ENCODE results near the gene SERPINE3.

SERPINE3 gene

DNA sequence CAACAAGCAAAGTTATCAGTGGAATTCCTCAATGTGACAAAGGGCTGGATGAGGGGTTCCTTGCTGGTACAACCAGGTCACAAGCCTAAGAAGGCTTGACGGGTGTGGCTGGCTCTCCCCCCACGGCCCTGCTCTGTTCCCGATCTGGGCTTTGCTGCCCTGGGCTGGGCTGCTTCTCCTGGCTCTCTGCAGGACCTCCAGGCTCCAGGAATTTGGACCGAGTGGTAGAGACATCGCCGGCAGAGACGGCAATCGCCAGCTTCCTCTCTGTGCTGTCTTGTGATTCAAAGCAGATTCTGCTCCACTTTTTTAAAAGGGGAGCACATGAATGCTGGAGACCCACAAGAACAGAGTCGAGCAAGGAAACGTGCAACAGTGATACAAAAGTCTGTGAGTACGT, at the start of gene SERPINE3:
Gene SERPINE3, plus strand, starts transcription at position 338 of the 400 bp plus-strand sequence. CDS start 1,401 bp downstream, outside the sequence.
- DNase-seq (ENCODE audit: low read depth), result no peak

DNA sequence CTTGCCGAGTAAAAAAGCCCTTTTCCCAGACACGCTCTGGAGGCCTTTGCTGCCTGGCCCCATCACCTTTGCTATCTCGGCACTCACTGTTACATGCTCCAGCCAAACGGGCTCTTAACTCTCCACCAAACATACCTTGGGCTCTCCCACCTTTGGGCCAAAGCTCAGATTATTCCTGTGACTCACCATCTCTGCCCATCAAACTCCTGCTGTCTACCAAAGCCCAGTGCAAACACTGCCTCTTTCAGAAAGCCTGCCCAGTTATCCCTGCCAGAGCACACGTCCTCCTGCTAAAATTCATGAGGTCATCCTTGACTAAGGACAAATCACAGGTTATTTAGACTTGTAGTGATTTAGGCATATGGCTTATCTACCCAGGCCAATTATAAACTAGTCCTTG, 48.1 kb upstream of the SERPINE3 start:
- DNase-seq (ENCODE audit: low read depth), result no peak

DNA sequence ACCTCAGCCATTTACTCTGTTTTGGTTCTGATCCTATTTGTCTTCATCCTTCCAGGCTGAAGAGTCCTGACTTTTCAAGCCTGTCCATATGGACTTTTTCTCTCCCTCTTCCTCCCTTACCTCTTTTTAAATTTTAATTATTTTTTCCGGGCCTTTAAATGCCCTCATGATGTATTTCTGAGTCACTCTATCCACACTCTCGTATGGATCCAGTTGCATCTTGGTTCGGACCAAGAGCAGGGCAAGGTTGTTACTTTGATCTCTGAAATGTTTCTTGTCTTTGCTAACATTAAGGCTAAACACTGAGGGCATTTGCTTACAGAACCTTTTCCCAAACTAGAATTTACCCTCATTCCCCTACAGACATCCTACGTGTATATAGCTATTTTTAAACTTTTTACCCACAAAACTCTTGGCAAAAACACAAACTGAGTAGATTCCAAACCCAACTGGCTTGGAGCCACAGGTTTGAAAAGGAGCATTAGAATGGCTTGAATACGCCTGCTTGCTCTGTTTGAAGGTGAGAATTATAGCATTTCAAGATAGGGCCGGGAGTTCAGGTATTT, 47.4 kb upstream of the SERPINE3 start:
- DNase-seq (ENCODE audit: low read depth), result no peak

DNA sequence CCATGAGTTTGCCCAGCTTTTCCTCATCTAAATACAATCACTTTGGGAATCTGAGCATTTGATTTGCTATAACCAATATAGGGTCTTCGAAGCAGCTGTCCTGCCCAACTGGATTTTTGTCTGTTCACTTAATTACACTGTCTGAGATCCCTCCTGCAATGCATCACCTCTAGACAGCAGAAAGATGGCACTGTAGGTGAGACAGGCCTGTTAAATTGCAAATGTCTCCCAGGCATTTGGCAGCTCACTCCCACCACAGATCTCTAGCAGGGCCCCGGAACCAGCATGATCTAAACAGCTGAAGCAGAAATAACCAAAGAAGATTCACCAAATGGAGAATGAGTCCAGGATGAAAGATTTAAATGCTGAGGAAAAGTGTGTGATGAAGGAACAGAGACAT, 41.9 kb upstream of the SERPINE3 start:
- DNase-seq (ENCODE audit: low read depth), result no peak

DNA sequence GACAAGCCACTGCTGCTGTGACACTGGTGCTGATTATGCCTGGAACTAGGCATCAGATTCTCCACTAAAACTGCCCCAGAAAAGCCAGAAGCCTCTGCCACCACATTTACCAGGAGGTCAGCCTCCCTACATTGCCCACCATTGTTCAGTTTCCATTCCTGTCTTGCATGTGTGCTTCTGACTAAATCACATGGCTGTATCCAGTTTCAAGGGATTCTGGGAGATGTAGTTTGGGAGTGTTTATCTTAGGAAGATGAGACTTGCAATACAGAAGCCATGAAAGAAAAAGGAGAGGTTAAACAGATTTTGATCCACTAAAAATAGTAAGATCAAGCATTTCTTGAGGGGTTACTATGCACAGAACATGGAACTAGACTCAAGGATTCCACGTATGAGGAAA, 40.7 kb upstream of the SERPINE3 start:
- DNase-seq (ENCODE audit: low read depth), result no peak

DNA sequence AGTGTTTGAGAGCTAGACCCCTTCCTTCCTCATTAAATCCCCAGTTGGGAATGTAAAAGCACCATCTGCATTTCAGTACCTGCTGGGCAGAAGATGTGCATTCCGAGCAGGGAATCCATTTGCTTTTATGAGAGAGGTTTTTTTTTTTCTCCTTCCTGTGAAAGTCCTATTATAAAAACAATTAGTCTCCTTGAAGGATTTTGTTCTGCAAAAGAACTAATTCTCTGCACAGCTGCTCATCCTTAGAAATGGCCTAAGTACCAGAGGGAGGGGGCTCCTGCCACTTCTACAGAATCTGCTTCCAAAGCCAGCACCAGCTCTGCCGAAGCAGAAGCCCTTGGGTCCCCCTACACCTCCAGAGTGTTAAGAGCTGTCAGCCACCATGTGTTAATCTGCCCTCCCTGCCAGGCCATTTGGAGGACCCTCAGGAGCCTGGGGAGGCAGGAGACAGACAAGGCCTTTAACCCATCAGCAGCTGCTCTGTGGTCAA, 36.4 kb upstream of the SERPINE3 start:
- no peak for DNase-seq (ENCODE audit: low read depth)

DNA sequence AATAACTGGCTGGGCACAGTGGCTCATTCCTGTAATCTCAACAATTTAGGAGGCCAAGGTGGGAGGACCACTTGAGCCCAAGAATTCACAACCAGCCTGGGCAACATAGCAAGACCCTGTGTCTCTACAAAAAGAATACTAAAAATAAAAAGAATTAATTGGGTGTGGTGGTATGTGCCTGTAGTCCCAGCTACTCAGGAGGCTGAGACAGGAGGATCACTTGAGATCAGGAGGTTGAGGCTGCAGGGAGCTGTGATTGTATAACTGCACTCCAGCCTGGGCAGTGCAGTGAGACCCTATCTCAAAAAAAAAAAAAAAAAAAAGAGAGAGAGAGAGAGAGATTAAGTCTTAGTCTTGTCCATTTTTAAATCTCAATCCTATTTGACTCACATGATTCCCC, 35.6 kb upstream of the SERPINE3 start:
- no peak for DNase-seq (ENCODE audit: low read depth)

DNA sequence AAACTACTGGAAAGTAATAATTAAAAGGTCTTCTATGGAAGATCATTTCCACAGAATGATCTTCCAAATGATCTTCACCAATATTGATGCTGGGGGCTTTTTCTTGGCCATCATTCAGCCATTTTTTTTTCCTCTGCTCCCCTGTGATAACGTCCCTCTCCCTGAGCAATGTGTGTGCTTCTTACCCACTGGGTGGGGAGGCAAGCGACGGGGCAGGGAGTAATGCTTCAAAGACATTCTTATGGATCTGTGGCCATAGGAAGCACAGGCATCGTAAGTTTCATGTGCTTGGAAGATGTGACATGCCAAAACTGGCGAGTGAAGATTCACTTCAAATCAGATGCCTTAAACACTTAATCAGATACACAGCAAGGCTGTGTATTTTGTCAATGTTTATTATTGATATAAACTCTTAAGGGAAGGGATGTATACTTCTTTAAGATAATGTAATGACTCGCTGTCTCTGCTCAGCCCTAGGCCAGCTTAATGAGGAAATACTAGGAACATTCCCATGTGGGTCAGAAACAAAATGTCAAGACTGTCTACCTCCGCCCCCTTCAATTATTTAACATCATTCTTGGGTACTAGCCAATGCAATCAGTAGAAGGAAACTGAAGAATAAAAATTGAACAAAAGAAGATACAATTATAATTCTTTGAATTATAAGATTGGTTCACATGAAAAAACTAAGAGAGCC, 34.1 kb upstream of the SERPINE3 start:
- no peak for DNase-seq (ENCODE audit: low read depth)

DNA sequence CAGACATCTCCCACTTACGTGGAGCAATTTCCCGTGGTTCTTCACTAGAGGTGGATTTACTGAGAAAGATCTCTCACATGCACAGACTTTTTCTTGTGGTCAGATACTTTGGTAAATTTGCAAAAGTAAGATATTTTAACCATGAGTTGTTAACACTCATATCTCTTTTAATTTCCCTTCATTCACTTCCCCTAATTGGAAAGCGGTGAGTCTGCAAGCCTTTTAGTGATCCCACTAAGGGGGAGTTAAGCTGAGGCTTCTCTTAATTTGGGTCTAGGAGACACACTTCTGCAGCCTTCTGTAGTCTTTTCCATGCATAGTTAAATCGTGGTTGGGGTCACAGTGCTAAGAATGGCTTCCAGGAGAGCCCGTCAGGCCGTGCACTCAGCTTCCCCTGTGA, 30.7 kb upstream of the SERPINE3 start:
- DNase-seq (ENCODE audit: low read depth), result no peak

DNA sequence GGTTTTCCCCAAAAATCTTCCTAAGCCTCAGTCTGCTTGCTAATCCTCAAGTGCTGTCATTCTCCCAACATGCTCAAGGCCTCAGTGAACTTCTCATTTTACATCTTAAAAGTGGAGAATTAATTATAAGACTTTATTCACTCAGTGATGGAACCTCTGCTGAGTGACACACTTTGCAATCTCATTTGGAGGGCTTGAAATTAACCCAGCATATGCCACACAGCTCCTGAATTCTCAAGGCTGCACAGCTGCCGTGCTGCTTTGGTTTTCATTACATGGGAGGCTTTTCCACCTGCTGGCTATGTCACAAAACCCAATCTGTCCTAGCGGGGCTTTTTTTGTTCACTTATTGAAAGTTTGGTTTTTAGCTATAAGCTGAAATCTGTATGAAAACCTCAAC, 28.3 kb upstream of the SERPINE3 start:
- no peak for DNase-seq (ENCODE audit: low read depth)

DNA sequence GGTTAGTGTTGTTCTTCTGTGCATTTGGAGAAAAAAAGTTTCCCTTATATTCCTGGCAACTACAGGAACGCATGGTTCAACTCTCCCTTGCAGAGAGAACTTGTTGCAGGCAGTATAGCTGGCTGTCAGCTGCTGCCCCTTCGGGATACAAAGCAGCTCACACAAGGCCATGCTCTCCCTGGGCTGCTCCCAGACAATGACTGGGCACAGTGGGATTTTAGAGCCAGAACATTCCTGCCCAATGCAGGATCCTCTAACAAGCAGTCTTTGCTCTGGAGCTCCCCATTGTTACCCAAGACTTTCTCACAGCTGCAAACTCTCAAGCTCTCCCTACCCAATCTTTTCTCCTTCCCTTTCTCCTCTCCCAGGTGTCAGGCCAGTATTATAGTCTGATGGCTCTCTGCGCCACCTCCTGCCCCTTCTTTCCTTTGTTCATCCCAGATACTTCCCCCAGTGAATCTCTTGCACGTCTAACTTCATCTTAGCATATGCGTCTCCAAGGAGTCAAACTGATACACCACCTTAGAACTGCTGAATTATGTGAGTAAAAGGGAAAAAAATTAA, 27.5 kb upstream of the SERPINE3 start:
- no peak for DNase-seq (ENCODE audit: low read depth)

DNA sequence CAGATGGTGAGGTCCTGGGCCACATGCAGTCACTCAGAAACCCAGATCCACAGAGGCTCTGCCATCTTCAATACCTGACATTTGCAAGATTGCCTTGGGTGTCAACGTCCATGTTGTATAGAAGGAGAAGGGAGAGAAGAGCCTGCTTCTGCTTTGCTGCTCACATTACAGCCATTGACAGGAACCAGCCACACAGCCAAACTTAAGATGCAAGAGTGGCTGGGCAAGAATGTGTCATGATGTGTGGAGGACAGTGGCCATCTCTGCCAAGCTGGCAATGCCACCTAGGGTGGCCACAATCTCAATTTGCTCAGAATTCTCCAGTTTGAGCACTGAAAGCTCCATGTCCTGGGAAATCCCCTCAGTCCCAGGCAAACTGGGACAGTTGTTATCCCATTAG, 25.9 kb upstream of the SERPINE3 start:
- no peak for DNase-seq (ENCODE audit: low read depth)

DNA sequence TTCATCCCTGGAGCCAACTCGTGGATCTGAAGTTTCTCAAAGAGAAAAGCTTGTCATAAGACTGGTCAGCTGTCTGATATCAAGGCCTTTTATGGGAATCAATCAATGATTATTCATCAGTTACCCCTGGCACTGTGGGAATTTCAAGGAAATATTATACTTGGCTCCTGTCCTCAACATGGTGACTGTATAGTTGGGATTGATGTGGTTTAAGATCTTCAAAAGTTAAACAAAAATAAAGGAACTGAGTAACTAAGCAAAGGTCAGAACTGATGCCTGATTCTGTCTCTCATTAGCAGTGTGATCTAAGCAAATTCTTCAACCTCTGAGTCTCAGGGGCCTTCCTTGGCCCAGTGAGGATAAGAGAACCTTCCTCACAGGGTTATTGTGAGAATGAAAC, 22.2 kb upstream of the SERPINE3 start:
- DNase-seq (ENCODE audit: low read depth), result no peak

DNA sequence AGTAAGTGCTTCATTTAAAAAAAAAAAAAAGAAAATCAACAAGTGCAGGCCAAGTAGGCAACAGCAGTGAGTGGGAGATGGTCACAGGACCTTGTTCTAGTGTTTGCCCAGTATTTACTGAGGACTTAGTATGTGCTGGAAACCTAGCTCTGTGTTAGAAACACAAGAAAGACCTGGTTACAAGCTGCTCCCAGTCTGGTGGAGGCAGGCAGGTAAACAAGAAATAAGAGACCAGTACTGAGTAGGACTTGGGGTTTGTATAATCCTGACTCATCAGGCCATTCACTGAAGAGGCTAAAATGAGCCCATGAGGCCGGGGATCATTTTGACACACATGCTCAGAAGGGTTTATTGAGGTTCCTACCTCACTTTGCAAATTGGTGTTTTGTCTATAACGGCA, 21.5 kb upstream of the SERPINE3 start:
- DNase-seq (ENCODE audit: low read depth), result no peak

DNA sequence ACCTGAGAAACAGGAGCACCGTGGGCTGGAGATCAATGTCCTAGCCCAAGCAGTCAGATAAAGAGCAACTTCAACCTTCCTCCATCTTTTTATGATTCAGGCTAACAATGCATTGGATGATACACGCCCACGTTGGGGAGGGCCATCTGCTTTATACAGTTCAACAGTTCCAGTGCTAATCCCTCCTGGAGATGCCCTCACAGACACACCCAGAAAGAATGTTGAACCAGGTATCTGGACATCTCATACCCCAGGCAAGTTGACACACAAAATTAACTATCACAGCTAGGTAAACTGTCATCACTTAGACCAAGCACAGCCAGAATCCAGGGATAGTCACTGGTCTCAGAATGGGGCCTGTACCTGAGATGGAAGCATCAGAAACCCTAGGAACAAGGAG, 20.6 kb upstream of the SERPINE3 start:
- DNase-seq (ENCODE audit: low read depth), result no peak

DNA sequence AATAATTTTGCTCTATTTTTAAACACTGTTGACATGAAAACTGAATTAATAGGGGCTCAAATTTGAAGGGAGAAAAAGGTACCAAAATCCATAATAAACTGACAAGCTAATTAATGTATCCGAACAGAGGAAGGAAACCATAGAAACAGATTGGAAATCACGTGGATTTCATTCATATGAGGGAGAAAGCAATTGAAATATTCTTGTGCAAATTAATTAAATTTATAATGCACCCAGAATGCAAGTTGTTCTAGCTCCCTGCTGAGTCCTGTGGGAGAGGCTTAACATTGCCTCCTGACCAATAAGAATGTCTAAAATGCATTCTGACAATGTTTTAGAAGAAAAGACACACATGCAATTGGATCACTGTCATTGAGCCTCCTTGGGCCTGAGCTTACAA, 17.7 kb upstream of the SERPINE3 start:
- no peak for DNase-seq (ENCODE audit: low read depth)

DNA sequence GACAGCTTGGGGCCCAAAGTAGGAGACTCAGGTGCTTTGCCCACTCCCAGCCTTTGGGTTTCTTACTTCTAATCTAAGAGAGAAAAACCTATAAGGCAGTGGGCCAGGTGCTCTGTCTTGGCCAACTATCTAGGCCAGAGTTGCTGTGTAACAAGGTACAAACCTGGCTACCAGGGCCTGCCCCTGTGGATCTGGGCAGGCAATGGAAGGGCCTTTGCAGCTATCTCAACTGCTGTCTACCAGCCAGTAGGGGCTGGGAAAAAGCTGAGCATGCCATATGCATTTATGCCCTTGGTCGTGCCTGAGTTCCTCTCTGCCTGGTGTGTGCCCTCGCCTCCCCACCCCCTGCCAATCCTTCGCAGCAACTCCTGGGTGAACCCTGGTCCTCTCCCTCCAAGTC, 16.7 kb upstream of the SERPINE3 start:
- DNase-seq (ENCODE audit: low read depth), result no peak

DNA sequence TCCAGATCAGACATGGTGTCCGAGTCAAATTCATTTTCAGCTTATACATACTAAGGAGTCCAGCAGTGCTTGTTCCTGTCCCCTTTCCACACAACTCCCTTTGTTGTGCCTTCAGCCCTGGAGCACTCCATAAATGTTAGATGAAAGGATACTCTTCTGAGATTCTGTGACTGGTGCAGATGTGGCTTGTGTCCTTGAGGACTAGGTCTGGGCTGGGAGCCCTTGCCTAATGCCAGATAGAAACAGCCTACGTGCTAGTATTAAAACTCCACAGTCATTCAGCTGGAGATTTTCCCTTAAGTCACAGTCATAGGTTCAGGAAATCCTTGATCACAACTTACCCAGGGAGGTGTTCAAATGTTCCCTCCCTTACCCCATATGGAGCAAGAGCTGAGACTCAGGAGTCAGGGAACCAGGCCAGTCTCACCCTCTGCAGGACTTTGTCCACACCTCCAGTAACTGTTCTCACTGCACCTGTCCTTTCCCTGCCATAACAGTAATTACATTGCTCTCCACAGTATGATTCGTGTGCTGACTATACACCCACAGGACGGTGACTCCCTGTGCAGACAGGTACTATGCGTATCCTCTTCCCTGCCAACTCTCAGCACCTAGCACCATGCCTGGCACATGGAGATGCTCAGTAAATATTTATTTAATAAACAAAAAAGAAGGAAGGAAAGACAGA, 15.5 kb upstream of the SERPINE3 start:
- DNase-seq (ENCODE audit: low read depth), result no peak

DNA sequence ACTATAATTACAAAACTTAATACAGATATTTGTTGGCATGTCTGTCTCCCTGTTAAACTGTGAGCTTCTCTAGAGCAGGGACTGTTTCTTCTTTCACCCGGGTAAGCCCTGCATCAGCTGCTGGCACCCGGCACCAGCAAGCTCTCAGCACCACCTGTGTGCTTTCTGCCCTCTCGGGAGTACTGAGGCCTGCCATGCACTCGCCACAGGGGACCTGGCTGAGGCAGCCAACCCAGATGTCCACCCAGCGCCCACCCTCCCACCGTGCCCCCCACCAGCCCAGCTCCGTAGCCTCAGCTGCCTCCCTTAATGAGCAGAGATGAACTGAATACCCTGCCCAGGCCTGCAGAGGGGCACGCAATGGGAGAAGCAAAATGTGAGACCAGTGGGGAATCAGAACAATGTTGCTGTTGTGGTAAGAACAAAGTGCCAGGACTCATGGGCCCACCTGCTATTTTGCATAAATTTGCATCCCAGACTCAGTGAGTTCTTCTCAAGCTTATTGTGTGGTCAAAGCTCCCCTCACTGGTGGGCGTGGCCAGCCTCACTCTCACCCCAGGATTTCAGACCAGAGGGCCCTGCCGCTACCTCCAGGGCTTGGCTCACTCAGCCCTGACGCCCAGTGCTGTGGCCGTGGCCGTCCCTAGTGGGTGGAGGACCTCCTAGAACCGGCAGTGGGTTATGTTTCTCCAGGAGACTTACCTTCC, 14.6 kb upstream of the SERPINE3 start:
- DNase-seq (ENCODE audit: low read depth), result no peak

DNA sequence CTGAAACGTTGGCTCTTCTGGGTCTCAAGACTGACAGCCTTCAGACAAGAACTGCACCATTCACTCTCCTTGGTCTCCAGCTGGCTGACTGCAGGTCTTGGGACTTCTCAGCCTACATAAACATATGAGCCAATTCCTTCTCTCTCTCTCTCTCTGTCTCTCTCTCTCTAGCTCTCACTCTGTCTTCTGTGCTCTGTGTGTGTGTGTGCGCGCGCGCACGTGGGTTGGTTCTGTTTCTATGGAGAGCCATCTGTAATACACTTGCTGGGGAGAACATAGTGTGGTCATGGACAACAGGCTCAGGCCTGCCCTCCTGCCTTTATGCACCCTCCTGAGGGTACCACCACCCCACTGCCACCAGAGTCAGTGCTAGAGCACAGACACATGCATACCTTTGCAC, 13.7 kb upstream of the SERPINE3 start:
- DNase-seq (ENCODE audit: low read depth), result no peak

DNA sequence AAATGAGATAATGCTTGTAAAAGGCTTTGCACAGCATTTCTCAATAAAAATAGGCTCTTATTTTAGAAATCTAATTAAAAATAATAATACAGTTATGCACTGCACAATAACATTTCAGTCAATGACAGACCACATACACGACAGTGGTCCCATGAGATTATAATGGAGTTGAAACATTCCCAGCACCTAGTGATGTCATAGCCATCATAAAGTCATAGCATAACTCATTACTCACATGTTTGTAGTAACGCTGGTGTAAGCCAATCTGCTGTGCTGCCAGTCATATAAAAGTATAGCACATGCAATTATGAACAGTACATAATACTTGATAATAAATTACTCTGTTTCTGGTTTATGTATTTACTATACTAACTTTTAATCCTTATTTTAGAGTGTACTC, 12.7 kb upstream of the SERPINE3 start:
- DNase-seq (ENCODE audit: low read depth), result no peak

DNA sequence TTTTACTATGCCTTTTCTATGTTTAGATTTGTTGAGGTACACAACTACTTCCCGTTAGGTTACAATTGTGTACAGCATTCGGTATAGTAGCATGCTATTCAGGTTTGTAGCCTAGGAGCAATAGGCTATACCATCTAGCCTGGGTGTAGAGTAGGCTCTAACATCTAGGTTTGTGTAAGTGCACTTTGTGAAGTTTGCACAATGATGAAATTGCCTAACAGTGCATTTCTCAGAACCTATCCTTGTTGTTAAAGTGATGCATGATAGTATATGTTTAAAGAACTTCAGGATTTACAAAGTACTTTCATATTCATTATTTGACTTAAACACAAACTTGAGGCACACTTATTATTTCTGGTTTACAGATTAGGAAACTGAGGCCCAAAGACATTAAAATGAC, 11.5 kb upstream of the SERPINE3 start:
- no peak for DNase-seq (ENCODE audit: low read depth)

DNA sequence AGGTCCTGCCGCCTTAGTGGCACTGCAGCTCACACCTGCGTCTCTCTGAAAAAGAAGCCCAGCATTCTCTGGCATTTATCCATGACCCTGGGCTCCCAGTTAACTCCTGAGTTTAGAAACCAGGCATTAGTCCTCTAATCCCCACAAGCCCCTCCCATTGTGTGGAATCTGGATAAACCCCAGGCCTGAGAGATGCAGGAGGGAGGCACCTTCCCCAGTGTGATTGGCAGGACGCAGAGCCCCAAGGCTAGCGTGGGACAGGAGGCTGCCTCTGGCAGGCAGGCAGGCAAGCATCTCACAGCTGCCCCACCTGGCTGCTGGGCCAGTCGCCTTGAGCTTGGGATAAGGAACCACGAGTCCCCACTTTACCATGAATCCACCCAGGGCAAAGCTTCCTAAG, 11.0 kb upstream of the SERPINE3 start:
- no peak for DNase-seq (ENCODE audit: low read depth)
